Keratinocyte (primary cell): ENCODE data around the gene NRP1.

ENCODE experiments used
- EZH2 ChIP-seq: IDR thresholded peaks from one replicate; pipeline ENCODE4 v1.6.1; 2012; ENCODE audit warnings: inconsistent platforms, mild to moderate bottlenecking, low read length, moderate library complexity
- TF ChIP-seq, protein P1 (sequence below), 3 experiments: IDR thresholded peaks in 1 of 3; conservative IDR thresholded peaks in 1 of 3; optimal IDR thresholded peaks in 1 of 3; 2 replicates in 2 of 3; 3 replicates in 1 of 3; pipeline versions ENCODE3 to v1.5.1; 2011; ENCODE audit warnings: low read length in 3 of 3, mild to moderate bottlenecking in 3 of 3, moderate library complexity in 2 of 3, control low read depth in 1 of 3, inconsistent platforms in 1 of 3; ENCODE audit not compliant: insufficient read depth in 2 of 3; ENCODE audit errors: extremely low read depth in 1 of 3

DNA sequence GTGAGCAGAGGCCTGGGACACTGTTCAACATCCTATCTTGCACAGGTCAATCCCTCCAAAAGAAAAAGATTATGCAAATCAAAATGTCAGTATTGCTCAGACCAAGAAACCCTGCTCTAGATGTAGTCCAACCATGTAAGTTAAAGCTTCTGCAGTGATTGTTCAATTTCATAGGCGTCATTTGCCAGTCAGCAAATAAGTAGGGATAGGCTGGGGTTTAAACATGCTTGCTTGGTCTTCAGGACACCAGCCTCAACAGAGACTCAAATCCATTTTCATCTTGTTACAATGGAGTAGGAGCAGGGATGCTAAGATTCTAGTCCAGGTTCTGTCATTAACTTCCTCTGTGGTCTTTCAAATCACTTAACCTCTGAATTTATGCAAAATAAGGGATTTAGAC is 89.1 kb downstream of the NRP1 start:
- TF ChIP-seq, protein P1, sequence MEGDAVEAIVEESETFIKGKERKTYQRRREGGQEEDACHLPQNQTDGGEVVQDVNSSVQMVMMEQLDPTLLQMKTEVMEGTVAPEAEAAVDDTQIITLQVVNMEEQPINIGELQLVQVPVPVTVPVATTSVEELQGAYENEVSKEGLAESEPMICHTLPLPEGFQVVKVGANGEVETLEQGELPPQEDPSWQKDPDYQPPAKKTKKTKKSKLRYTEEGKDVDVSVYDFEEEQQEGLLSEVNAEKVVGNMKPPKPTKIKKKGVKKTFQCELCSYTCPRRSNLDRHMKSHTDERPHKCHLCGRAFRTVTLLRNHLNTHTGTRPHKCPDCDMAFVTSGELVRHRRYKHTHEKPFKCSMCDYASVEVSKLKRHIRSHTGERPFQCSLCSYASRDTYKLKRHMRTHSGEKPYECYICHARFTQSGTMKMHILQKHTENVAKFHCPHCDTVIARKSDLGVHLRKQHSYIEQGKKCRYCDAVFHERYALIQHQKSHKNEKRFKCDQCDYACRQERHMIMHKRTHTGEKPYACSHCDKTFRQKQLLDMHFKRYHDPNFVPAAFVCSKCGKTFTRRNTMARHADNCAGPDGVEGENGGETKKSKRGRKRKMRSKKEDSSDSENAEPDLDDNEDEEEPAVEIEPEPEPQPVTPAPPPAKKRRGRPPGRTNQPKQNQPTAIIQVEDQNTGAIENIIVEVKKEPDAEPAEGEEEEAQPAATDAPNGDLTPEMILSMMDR (optimal IDR thresholded peaks at IDR 0.05 in 1 of 3, IDR thresholded peaks at IDR 0.05 in 1 of 3, conservative IDR thresholded peaks at IDR 0.05 in 1 of 3; ENCODE audit: extremely low read depth in 1 of 3, insufficient read depth in 2 of 3, low read length in 3 of 3) = no peak
- TF ChIP-seq EZH2 = no peak
